WTC11 (cell line): ENCODE data around the gene GAL3ST2. TPM values are rescaled to one million over a fixed set of nuclear protein-coding genes. Genes with fewer than 3 reads are reported as not detected.

Experiments
- ATAC-seq: fragments of 200-7000 bp; cut with Tn5 transposase; 2 replicates; pipeline ENCODE4 v1.10.0; 2021; ENCODE audit warnings: mild to moderate bottlenecking, moderate library complexity
- CTCF ChIA-PET: fragments of 300-600 bp; sonication (Branson Sonifier 250); formaldehyde crosslinking; loops from one replicate; lab custom pipeline; 2021; ENCODE audit warnings: antibody characterized with exemption; lab: Charles Lee
- POLR2A ChIA-PET: fragments of 350-600 bp; sonication (Branson Sonifier 250); formaldehyde crosslinking; loops from one replicate; lab custom pipeline; 2021; ENCODE audit warnings: antibody characterized with exemption; lab: Charles Lee
- DNase-seq: peaks from one replicate; pipeline ENCODE4 v3.0.0; 2021; ENCODE audit warnings: low spot score
- H3K27ac Mint-ChIP-seq: 2 replicates; pipeline ENCODE4 v1.8.0; 2021; ENCODE audit warnings: mixed read lengths
- H3K27me3 Mint-ChIP-seq: 2 replicates; pipeline ENCODE4 v1.8.0; 2021; ENCODE audit warnings: low read depth, mild to moderate bottlenecking, moderate library complexity, mixed read lengths
- H3K36me3 Mint-ChIP-seq: 2 replicates; pipeline ENCODE4 v1.8.0; 2021; ENCODE audit warnings: mixed read lengths
- H3K4me1 Mint-ChIP-seq: 2 replicates; pipeline ENCODE4 v1.8.0; 2022; ENCODE audit warnings: mixed read lengths
- H3K4me3 Mint-ChIP-seq: 2 replicates; pipeline ENCODE4 v1.8.0; 2021; ENCODE audit warnings: mild to moderate bottlenecking, moderate library complexity, mixed read lengths
- H3K9me3 Mint-ChIP-seq: 2 replicates; pipeline ENCODE4 v1.8.0; 2021; ENCODE audit warnings: mixed read lengths
- ATF1 ChIP-seq: sonication (generic); formaldehyde crosslinking; IDR thresholded peaks from 2 replicates; pipeline ENCODE4 v1.8.1; 2023; ENCODE audit warnings: mild to moderate bottlenecking, moderate library complexity, missing genetic modification reagents
- ATF2 ChIP-seq: sonication (generic); formaldehyde crosslinking; IDR thresholded peaks from 2 replicates; pipeline ENCODE4 v1.8.1; 2022; ENCODE audit warnings: low read depth, missing genetic modification reagents, borderline replicate concordance
- ATF3 ChIP-seq: sonication (generic); formaldehyde crosslinking; conservative IDR thresholded peaks from 2 replicates; pipeline ENCODE4 v1.8.1; 2022; ENCODE audit warnings: mild to moderate bottlenecking, missing genetic modification reagents
- ATF6 ChIP-seq: sonication (generic); formaldehyde crosslinking; IDR thresholded peaks from 2 replicates; pipeline ENCODE4 v1.8.1; 2023; ENCODE audit warnings: mild to moderate bottlenecking, missing genetic modification reagents
- ELF4 ChIP-seq: sonication (generic); formaldehyde crosslinking; IDR thresholded peaks from 2 replicates; pipeline ENCODE4 v1.8.1; 2022; ENCODE audit warnings: low read depth, mild to moderate bottlenecking, moderate library complexity, missing genetic modification reagents
- EMX1 ChIP-seq: fragments of 250-450 bp; sonication (Bioruptor Pico); IDR thresholded peaks from 2 replicates; pipeline ENCODE4 v1.8.0; 2021; ENCODE audit warnings: mild to moderate bottlenecking
- FOXK1 ChIP-seq: sonication (generic); formaldehyde crosslinking; IDR thresholded peaks from 2 replicates; pipeline ENCODE4 v1.8.0; 2022; ENCODE audit warnings: mild to moderate bottlenecking, moderate library complexity, missing genetic modification reagents
- MAX ChIP-seq: sonication (generic); formaldehyde crosslinking; IDR thresholded peaks from 2 replicates; pipeline ENCODE4 v1.8.0; 2022; ENCODE audit warnings: mild to moderate bottlenecking, missing genetic modification reagents
- MYBL2 ChIP-seq: sonication (generic); formaldehyde crosslinking; IDR thresholded peaks from 2 replicates; pipeline ENCODE4 v1.8.1; 2023; ENCODE audit warnings: mild to moderate bottlenecking, moderate library complexity, missing genetic modification reagents
- NFATC4 ChIP-seq: fragments of 250-450 bp; sonication (Bioruptor Pico); IDR thresholded peaks from 2 replicates; pipeline ENCODE4 v1.9.0; 2021; ENCODE audit warnings: mild to moderate bottlenecking
- PRRX2 ChIP-seq: fragments of 250-450 bp; sonication (Bioruptor Pico); IDR thresholded peaks from 2 replicates; pipeline ENCODE4 v1.8.0; 2021; ENCODE audit warnings: mild to moderate bottlenecking
- STAT6 ChIP-seq: sonication (generic); formaldehyde crosslinking; conservative IDR thresholded peaks from 2 replicates; pipeline ENCODE4 v1.8.1; 2023; ENCODE audit warnings: mild to moderate bottlenecking, low read depth, missing genetic modification reagents, moderate library complexity
- USF1 ChIP-seq: sonication (generic); formaldehyde crosslinking; IDR thresholded peaks from 2 replicates; pipeline ENCODE4 v1.8.0; 2022; ENCODE audit warnings: mild to moderate bottlenecking, missing genetic modification reagents
- ZBTB43 ChIP-seq: sonication (generic); formaldehyde crosslinking; IDR thresholded peaks from 2 replicates; pipeline ENCODE4 v1.8.1; 2023; ENCODE audit warnings: mild to moderate bottlenecking, missing genetic modification reagents
- ZNF219 ChIP-seq: sonication (generic); formaldehyde crosslinking; IDR thresholded peaks from 2 replicates; pipeline ENCODE4 v1.8.0; 2023; ENCODE audit warnings: missing genetic modification reagents, mild to moderate bottlenecking, borderline replicate concordance
- ZNF396 ChIP-seq: fragments of 250-450 bp; sonication (Bioruptor Pico); IDR thresholded peaks from 2 replicates; pipeline ENCODE4 v1.8.0; 2021; ENCODE audit warnings: mild to moderate bottlenecking, moderate library complexity, borderline replicate concordance
- ZNF416 ChIP-seq: fragments of 250-450 bp; sonication (Bioruptor Pico); IDR thresholded peaks from 2 replicates; pipeline ENCODE4 v1.9.0; 2021; ENCODE audit warnings: mild to moderate bottlenecking, inconsistent platforms
- ZSCAN18 ChIP-seq: fragments of 250-450 bp; sonication (Bioruptor Pico); IDR thresholded peaks from 2 replicates; pipeline ENCODE4 v2.1.2; 2022; ENCODE audit warnings: mild to moderate bottlenecking, moderate library complexity
- total RNA-seq: library from RNA; stranded (reverse); gene quantifications from 3 replicates; pipeline ENCODE4 v1.2.3, GENCODE V29; 2021

GAL3ST2 gene
- total RNA-seq, 1 experiment from 2014 or later = 0.98 TPM

- TF ChIP-seq MAX (CRISPR knock-in tag) = no peak
These were observed 21.5 kb upstream of the GAL3ST2 start (continued) for GRCh38 chr2:241755166-241755565.

GRCh38 chr2:241755777-241756176, 20.8 kb upstream of the GAL3ST2 start:
- Mint-ChIP-seq H3K4me1 (no peaks in the 10 kb centered on the region), H3K4me3 (no peak overlapping the region)
- no peak for DNase-seq
- TF ChIP-seq ATF3 (no peak), NFATC4 (CRISPR knock-in tag) (no peak), ZNF219 (CRISPR knock-in tag) (no peak), ZNF396 (CRISPR knock-in tag) (no peak)
- TF ChIP-seq, all 79 proteins: peak for 0
- Mint-ChIP-seq H3K36me3 (peaks cover 16% of the 10 kb centered on the region), H3K9me3 (peaks cover 7% of the 10 kb centered on the region), H3K27ac (no peak overlapping the region), H3K27me3 (peaks cover 2% of the 10 kb centered on the region; the same call in 1 of the 2 replicates)
- POLR2A ChIA-PET = no interaction called here
- no peak for ATAC-seq
- CTCF ChIA-PET = no interaction called here

- no peak overlapping the region for H3K27ac Mint-ChIP-seq
- CTCF ChIA-PET = no interaction called here
- TF ChIP-seq EMX1 (CRISPR knock-in tag) = no peak
- no peak for TF ChIP-seq ATF1
- no peak for TF ChIP-seq ZSCAN18 (CRISPR knock-in tag)
- TF ChIP-seq ZNF416 = no peak
- no peak for TF ChIP-seq PRRX2 (CRISPR knock-in tag)
- no peak for TF ChIP-seq ATF6
- TF ChIP-seq FOXK1 = no peak
- TF ChIP-seq STAT6 (CRISPR knock-in tag) = no peak
- no peak for TF ChIP-seq ELF4
- no peak for TF ChIP-seq ZBTB43 (CRISPR knock-in tag)
- TF ChIP-seq USF1 = no peak
- no peak for TF ChIP-seq MYBL2 (CRISPR knock-in tag)
- no peak for TF ChIP-seq ATF2
These were observed 17.4 kb upstream of the GAL3ST2 start for GRCh38 chr2:241759067-241759807.

More at GRCh38 chr2:241759067-241759807, 17.4 kb upstream of the GAL3ST2 start:
- ATAC-seq = no peak
- POLR2A ChIA-PET = interaction anchor here (0.6 kb wide), 1 partner anchor 53 kb away, joined by 3 read pairs; no protein-coding TSS in a partner anchor
- no peak for DNase-seq
- Mint-ChIP-seq H3K9me3 (peaks cover 10% of the 10 kb centered on the region), H3K27me3 (peaks cover 3% of the 10 kb centered on the region; the same call in 1 of the 2 replicates), H3K4me1 (peaks cover under 1% of the 10 kb centered on the region; the same call in 1 of the 2 replicates), H3K4me3 (no peak overlapping the region), H3K36me3 (peaks cover 20% of the 10 kb centered on the region)
